Smooth muscle cell of the brain vasculature (primary cell): ENCODE measurements around the gene LRMDA.
A peak's percentile ranks its signal among the peaks of the same experiment; 100 is the strongest.

ENCODE experiments used
- DNase-seq: peaks from one replicate; pipeline ENCODE4 v3.0.0-alpha.2; 2012; ENCODE audit warnings: low read depth, low spot score

The LRMDA gene

DNA sequence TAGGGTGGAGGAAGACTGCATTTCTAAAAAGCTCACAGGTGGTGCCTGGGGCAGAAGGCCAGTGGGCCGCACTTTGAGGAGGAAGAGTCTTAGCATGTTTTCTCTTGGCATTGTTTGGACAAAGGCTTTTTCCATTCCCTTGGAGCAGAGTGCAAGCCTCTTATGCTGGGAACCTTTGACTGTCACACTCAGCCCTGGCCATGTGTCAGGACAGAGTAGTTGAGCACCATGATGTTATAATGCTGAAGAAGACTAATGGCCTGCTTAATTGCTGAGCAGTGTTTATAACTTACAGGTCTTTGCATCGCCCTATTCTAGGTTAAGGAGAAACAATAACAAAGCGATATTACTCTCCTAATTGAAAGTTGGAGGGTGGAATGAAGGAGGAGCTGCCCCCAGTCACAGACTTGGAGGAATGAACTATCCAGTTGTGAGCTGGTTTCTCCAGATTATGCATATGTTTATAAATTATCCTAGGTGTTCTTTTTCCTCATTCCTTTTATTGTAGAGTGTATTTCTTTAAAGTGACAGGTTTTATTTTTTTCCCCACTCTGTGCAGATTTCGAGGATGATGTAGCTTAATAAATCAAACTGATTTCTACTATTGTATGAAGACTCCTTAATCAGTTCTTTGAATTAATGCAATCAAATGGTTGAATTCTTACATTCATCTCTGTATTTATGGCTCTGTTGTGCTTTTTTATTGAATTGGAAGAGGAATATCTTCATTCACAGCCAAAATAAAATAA, 767.0 kb downstream of the LRMDA start:
- no peak for DNase-seq

DNA sequence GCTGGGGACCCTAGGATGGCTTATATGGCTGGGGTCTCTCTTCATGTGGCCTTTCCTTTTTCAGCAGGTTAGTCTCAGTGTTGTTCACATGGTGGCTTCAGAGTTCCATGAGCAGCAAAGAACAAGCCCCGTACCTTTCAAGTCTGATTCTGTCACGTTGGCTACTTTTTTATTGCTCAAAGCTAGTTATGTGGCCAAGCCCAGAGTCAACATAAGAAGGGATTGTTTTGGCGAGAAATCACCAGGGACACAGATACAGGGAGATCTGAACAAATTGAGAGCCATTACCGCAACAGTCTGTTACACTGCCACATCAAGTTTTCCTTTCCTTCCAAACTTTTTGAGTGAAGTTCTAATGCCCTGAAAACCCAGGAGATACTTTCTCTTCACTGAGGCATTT, 770.5 kb downstream of the LRMDA start:
- DNase-seq: no peak

DNA sequence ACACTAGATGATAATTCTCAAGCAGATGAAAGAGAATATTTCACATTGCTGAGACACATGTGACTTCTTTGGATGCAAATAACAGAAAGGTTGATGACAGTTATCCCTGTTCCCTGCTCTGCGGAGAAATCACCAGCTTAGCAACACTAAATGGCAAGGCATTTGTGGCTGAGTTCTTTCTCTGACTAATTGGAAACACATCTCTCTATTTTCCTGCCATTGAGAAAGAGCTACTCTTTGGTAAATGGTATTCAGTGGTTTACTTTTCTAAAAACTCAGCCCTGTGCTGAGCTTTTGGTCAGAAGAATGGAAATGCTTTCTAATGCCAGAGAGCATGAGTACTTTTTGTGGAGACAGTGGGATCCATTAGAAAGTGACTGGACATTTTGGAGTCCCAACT, 771.4 kb downstream of the LRMDA start:
- DNase-seq: no peak

DNA sequence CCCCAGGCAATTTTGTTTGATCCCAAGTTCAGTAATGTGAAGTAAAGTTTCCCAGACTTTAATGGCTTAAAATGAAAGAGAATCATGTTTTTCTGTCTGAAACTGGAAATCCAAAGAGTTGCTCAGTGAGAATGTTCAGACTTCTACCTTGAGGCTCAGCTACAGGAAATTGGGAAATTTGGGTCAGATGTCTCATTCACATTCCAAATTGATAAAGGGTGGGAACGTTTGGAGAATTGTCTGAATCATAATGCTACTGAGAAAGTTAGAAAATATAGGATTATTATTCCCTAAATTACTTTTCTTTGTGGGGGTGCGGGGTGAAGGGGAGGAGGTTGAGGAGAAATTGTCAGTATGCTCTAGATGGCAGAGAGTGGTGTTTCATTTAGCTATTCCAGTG, 773.9 kb downstream of the LRMDA start:
- DNase-seq: no peak

DNA sequence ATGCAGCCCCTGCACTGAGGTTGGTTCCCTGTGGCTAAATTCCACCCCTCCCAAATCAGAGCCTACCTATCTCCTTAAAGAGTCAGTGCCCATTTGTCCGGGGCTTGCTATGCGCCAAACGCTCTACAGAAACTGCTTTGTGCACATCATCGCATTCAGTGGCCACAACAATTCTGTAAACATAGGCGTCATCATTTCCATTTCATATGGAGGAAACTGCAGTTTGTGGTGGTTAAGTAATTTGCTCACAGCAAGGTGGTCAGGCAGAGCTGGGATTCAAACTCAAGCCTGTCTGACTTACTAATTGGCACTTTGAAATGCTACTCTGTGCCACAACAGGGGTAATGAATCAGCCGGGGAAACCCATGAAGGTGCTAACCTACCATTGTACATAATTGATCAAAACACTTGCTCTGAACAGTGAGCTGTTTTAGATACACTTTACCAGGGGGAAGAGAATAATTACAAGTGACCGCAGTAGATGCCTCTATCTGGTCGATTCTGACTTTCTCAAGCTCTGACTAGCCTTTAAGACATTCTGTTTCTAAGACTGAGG, 775.5 kb downstream of the LRMDA start:
- DNase-seq: no peak

DNA sequence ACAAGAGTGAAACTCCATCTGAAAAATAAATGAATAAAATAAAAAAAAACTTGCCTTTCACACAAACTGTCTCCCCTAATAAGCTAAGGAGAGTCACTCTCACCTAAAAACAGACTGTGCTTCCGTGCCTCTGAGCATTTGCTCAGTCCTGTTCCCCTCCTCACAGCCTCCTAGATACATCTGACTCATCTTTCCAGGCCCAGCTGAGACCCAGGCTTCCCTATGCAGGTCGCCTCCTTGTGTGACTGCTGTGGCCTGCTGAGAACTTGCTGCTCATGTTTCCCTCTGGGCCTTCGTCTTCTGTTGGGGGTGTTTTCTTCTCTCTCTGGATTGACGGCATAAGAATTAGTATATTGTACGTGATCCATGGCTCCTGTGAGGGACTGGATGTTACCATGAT, 777.7 kb downstream of the LRMDA start:
- peak; percentile 20 for DNase-seq

DNA sequence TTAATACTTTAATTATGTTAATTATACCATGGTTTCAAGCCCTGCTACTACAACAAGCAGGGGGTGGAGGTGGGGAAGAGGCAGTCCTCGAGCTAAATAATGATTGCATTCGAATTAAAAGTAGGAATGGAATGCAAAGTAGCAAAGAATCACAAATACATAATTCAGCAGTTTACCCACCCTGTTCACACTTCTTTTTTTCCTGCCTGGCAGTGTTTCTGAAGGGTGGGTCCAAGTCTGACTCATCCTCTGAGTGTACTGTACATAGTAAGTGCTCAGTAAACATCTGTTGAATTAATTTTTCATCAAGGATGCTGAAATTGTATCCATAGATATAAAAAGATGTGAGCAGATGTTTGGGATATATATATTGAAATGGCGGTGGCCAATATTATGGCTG, 778.8 kb downstream of the LRMDA start:
- DNase-seq: no peak

DNA sequence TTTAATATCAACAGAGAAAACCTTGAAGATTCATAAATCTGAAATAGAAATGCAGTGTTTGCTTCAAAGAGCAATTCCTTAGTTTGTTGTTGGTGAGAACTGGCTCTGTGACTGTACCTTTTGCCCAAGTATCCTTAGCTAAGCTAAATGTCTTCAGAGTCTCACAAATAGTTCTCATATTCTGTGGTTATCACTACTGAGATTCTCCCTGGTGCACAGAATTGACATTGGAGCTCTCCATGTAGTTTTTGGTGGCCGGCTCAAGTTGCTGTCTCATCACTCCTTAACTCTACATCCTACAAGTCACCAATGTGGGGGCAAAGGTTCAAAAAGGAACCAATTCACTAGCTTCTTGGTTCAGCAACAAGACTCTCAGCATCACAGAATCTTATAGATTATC, 780.3 kb downstream of the LRMDA start:
- DNase-seq: no peak

DNA sequence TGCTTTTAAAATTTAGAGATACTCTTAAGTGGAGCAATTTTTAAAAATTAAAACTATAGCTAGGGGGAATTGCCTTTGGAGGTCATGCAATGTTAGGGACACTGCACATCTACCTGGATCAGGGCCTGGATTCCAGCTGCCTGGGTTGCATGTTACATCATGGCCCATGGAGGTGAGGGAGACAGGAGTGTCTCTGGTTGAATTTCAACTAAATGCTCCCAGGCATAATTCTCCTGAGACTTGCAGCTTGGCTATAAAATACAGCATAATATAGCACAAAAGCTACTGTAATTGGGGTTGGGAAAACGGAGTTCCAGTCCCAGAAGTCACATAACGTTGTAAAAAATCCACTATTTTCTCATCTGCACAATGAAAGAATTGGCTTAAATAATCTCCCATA, 782.5 kb downstream of the LRMDA start:
- DNase-seq: no peak

DNA sequence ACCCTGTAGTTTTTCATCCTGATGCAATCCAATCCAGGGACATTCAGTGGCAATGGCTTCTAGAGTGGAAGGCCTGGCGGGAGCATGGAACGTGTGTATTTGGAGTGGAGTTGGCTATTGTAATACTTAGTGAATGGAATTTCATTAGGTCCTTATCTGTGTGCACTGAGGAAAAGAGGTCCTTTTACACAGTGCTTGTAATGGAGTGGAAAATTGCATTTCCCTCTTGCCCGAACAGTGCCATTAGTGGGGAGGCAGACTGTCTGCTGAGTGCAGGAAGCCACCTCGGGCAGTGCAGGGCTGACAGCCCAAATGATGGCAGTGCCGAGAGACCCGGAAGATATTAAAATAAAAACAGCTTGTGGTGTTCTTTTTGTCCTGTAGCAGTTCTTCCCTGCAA, 786.6 kb downstream of the LRMDA start:
- no peak for DNase-seq

DNA sequence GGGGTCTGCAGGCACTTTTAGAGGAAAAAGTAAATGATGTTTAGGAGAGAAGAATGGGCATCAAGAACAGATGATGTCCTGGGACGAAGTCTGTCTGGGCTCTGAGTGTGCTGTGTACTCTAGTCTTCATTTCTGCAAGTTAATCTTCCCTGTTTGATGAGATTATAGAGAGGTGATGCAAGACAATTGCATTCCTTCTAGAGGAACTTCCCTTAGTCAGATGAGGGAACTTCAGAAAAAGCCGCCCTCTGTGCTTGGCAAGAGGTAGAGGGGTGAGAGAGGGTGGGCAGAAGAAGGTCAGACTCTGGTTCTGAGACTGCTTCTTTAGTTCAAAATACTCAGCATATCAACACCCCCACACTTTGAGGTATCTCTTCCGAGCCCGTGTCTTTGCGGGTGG, 797.9 kb downstream of the LRMDA start:
- DNase-seq: no peak

DNA sequence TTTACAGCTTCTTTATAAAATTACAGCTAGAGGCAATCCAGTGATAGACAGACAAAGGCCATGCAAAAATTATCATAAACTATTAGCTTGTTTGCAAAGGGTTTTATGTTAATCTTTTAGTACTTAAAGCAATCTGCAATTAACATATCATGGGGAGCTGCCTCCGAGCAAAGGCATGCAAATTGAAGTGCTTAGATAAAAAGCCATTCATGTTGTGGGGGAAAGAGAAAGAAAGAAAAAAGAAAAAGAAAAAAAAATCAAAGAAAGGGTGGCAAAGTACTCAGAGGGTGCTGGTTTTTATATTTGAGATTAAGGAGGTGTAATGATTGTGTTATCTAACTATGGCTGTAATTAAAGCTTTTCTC, 799.5 kb downstream of the LRMDA start:
- no peak for DNase-seq

DNA sequence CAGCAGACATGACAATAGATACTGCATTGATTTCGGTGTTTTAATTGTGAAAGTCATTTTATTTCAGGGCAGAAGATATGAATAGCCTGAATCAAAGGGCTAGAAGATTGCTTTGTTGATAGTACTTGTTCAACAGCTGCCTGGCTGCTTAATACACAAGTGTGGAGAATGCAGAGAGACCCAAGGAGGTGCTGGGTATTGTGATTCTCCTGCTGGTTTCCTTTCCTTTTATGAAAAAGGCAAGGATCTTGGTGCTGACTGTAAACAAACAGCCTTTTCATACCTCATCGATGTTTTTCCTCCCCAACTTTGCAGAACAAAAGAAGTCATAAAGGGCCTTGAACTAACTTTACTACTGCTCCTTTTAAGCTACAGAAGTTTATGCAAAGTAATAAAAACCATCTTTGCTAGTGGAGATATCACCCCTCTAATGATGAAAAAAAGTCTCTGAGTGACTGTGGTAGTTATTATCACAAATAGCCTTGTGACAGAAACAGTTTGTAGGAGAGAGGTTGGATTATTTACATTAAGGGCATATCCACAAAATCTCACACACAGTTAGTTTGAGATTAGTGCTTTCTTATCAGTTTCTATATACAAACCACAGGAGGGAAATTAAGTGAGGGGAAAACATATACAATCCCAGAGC, 800.0 kb downstream of the LRMDA start:
- DNase-seq: no peak

DNA sequence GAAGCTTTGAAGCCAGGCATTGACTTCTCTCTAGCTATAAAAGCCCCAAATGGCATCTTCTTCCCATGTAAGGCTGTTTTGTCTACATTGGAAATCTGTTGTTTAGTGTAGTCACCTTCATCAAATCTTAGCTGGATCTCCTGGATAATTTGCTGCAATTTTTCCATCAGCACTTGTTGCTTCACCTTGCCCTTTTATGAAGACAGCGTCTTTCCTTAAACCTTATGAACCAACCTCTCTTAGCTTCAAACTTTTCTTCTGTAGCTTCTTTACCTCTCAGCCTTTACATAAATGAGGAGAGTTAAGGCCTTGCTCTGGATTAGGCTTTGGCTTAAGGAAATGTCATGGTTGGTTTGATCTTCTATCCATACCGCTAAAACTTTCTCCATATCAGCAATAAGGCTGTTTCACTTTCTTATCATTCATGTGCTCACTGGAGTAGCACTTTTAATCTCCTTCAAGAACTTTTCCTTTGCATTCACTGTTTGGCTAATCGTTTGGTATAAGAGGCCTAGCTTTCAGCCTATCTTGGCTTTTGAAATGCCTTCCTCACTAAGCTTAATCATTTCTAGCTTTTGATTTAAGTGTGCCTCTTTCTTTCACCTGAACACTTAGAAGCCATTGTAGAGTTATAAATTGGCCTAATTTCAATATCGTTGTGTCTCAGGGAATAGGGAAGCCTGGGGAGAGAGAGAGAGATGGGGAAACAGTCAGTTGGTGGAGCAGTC, 803.2 kb downstream of the LRMDA start:
- no peak for DNase-seq

DNA sequence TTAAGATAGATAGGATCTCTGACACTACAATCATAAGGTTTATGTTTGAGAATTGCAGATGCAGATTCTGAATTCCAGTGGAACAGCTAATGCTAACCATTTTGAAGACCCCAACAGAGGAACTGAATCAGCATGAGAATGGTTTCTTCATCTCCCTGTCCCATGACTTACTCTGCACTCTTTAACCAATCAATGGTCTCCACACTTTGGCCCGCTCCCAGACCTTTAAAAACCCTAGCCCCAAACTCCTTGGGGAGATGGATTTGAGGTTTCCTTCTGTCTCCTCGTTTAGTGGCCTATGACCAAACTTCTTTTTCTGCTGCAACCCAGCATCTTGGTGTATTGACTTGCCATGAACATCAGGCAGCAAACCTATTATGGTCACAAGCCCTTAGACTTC, 804.9 kb downstream of the LRMDA start:
- DNase-seq: no peak

DNA sequence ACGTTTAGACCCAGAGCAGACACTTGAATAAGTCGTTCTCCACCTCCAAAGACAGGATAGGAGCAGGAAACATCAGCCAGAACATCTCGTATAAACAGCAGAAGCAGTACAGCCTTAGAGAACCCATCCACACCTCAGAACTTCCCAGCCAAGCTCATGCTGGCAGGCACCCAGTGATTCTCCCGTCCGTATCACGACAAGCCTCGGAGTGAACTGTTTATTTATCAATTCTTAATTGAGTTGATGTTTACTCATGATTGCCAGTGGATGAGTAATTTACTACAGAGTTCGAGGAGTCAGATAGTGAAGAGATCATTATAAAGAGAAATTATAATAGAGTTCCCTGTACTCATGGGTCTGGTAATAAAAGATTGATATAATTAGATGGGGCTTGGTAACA, 811.5 kb downstream of the LRMDA start:
- DNase-seq: no peak

DNA sequence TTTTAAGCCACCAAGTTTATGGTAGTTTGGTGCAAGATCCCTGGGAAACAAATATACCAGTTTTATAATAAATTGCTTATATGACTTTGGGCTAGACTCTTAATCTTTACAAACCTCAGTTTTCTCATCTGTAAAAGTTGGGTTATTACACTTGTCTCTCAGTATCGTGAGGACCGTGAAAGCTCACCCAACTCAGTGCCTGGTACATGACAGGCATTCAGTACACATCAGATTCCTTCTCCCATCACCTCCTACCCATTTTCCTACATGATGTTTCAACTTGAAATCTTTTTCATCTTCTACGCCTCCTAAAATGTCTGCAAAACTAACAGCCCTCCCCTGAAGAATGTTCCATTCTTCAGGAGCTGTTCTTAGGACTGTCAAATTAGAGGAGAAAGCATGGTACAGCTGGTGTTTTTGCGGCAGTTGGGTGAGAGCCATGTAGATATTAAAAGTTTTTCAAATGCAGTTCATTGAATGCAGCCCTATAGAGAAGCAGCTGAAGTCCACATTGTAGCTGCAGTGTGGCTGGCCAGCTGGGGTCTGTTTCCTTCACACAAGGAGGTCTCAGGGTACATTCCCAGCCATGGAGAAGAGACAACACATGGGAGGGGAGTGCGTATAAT, 812.8 kb downstream of the LRMDA start:
- DNase-seq: no peak

DNA sequence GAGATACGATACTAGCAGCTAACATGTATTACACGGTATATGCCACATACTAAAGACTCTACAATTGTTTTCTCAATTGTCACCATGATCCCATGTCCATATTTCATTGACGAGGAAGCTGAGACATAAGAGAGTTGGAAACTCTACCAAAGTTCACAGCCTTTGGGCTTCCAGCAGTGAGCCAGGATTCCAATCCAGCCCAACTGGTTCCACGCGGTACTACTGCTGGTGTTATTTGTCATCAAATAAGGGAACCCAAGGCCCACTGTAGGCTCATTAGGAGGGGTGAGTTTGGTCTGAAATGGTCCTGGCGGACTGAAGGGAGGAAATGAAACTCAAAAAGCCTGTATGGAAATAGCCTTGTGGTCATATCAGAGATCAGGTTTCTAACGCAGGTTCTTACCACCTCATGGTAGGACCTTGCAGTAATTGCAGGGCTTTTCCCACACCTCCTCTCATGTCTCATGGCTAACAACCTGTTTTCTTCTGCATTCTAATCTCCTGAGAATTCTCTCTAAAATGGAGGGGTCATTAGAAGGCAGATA, 814.6 kb downstream of the LRMDA start:
- no peak for DNase-seq

DNA sequence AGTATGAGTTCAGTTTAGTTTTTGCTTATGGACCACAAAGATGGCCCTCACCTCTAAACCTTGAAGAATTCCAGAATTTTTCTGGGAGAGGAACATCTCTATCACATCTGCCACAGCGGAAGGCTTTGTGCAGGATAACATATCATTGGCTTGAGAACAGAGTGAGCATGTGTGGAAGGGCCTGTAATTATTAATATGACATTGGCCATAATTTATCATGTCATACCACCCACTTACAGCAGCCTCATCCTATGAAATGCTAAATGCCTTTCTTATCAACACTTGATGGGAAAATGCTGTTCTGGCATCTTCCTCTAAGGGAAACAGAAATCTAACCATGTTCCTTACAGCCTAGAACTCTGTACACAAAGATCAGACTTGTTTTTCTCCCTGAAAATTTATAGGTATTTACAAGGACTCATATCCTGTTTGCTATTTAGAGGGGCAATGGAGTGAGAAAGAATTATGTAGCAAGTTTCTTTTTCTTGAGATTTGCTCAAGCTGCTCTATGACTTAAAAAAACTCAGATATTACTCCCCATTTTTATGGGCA, 817.3 kb downstream of the LRMDA start:
- DNase-seq: no peak

DNA sequence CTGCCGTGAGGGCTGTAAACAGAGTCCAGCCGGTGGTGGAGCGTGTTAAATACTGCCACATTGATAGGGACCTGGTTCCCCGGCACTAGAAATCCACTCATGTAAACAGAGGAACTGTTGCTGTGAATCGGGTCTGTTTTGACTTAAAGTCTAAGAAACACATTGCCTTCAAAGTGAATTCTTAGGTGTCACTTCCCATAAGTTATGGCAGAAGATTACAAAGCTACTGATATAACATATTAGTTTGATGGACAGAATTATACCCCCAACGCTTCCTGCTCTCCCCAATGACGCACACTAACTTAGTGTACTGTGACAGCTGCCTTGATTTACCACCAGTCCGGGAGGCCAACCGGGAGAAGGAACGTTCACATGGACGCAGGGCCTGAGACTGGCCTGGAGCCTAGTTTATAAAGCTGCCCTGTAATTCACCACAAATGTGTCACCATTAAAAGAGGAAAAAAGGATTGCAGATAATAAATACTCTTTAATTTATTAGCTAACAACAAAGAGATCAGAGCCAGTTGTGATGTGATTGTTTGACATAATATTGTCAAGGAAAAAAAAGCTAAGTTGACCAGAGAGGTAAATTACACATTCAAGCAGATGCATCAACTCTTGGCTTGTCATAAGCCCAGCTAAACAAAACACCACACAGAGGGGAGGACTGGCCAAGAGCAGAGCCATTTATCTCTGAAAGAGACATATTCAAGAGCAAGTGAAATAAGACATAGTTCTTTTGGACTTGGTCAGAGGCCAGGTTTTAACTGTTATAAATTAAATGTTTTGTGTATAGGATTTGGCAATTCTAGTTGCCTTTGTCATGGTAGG, 820.6 kb downstream of the LRMDA start:
- DNase-seq: no peak

DNA sequence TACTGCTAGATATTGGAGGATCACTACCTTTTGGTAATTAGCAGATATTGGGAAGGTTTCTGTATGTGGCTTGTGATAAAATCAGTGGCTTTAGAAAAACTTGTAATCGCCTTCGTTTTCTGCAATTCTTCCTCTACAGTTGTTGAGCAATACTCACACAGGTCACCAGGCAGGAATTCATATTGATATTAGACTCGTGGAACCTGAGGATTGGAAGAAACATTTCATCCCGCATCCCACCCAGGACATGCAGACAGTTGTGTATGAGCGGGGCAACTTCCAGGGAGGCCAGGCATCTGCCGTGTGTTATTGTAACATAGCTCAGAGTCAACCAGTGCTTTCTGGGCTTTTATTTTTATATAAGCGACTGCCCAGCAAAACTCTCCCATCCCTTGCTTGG, 821.3 kb downstream of the LRMDA start:
- no peak for DNase-seq
